GM23338 (cell line): ENCODE results near the gene GPC5. TPM values are rescaled to one million over a fixed set of nuclear protein-coding genes. Genes with fewer than 3 reads are reported as not detected.

Experiments
- ATAC-seq: fragments of 200-7000 bp; cut with Tn5 transposase; 3 replicates; pipeline ENCODE4 v1.9.1; 2020
- DNase-seq: peaks from one replicate; pipeline ENCODE4 v3.0.0-alpha.2; 2015; ENCODE audit warnings: low spot score
- H2AFZ ChIP-seq: fragments of 200-600 bp; sonication (generic); 2 replicates; pipeline ENCODE4 v1.8.0; 2016; ENCODE audit warnings: antibody characterized with exemption, mild to moderate bottlenecking, moderate library complexity
- H3F3A ChIP-seq: fragments of 200-600 bp; sonication (generic); replicated peaks from 2 replicates; pipeline ENCODE4 v1.8.0; 2017; ENCODE audit warnings: antibody characterized with exemption, mixed run types, low read depth
- H3K27ac ChIP-seq: fragments of 200-600 bp; sonication (generic); 2 replicates; pipeline ENCODE4 v1.6.1; 2016; ENCODE audit warnings: low read depth
- H3K27me3 ChIP-seq: fragments of 200-600 bp; sonication (generic); 2 replicates; pipeline ENCODE4 v1.8.0; 2016; ENCODE audit warnings: mild to moderate bottlenecking, mixed run types, moderate library complexity; ENCODE audit not compliant: insufficient read depth
- H3K36me3 ChIP-seq: fragments of 200-600 bp; sonication (generic); 2 replicates; pipeline ENCODE4 v1.8.0; 2016; ENCODE audit warnings: mild to moderate bottlenecking; ENCODE audit not compliant: insufficient read depth
- H3K4me1 ChIP-seq: fragments of 200-600 bp; sonication (generic); 2 replicates; pipeline ENCODE4 v1.8.0; 2016; ENCODE audit warnings: mild to moderate bottlenecking, moderate library complexity; ENCODE audit not compliant: insufficient read depth
- H3K4me2 ChIP-seq: fragments of 200-600 bp; sonication (generic); 2 replicates; pipeline ENCODE4 v1.7.1; 2017; ENCODE audit warnings: mixed run types
- H3K4me3 ChIP-seq: fragments of 200-600 bp; sonication (generic); 2 replicates; pipeline ENCODE4 v1.6.1; 2016; ENCODE audit warnings: mixed run types
- H3K79me2 ChIP-seq: fragments of 200-600 bp; sonication (generic); replicated peaks from 2 replicates; pipeline ENCODE4 v1.8.0; 2017; ENCODE audit warnings: mild to moderate bottlenecking; ENCODE audit not compliant: insufficient read depth
- H3K9me2 ChIP-seq: fragments of 200-600 bp; sonication (generic); 2 replicates; pipeline ENCODE4 v1.8.0; 2017; ENCODE audit not compliant: insufficient read depth
- H4K20me1 ChIP-seq: fragments of 200-600 bp; sonication (generic); replicated peaks from 2 replicates; pipeline ENCODE4 v1.8.0; 2017; ENCODE audit warnings: mild to moderate bottlenecking; ENCODE audit not compliant: insufficient read depth
- H3K27ac Mint-ChIP-seq: 2 replicates; pipeline ENCODE4 v1.8.0; 2020; ENCODE audit warnings: inconsistent platforms, mild to moderate bottlenecking, moderate library complexity, mixed read lengths
- H3K27me3 Mint-ChIP-seq: 3 replicates; pipeline ENCODE4 v1.8.0; 2022; ENCODE audit warnings: low read depth, mild to moderate bottlenecking, moderate library complexity, mixed read lengths, inconsistent platforms; ENCODE audit not compliant: insufficient read depth, poor library complexity
- H3K36me3 Mint-ChIP-seq: 3 replicates; pipeline ENCODE4 v1.8.0; 2021; ENCODE audit warnings: low read depth, mild to moderate bottlenecking, inconsistent platforms, moderate library complexity, mixed read lengths
- H3K4me1 Mint-ChIP-seq: 3 replicates; pipeline ENCODE4 v1.8.0; 2020; ENCODE audit warnings: mild to moderate bottlenecking, inconsistent platforms, mixed read lengths
- H3K4me3 Mint-ChIP-seq: 3 replicates; pipeline ENCODE4 v1.8.0; 2021; ENCODE audit warnings: moderate library complexity, mild to moderate bottlenecking, inconsistent platforms, mixed read lengths
- H3K9me3 Mint-ChIP-seq: 3 replicates; pipeline ENCODE4 v1.8.0; 2020; ENCODE audit warnings: moderate library complexity, mild to moderate bottlenecking, inconsistent platforms, mixed read lengths
- CREB1 ChIP-seq: fragments of 250-450 bp; sonication (Bioruptor Pico); IDR thresholded peaks from 2 replicates; pipeline ENCODE4 v1.5.0; 2020; ENCODE audit warnings: low read depth, mild to moderate bottlenecking, moderate library complexity
- EZH2 ChIP-seq: fragments of 200-600 bp; sonication (generic); IDR thresholded peaks from one replicate; pipeline ENCODE4 v1.8.0; 2017; ENCODE audit warnings: antibody characterized with exemption, mild to moderate bottlenecking, low read depth; ENCODE audit not compliant: unreplicated experiment
- ZNF331 ChIP-seq: fragments of 250-450 bp; sonication (Bioruptor Pico); IDR thresholded peaks from 2 replicates; pipeline ENCODE4 v1.5.0; 2020; ENCODE audit warnings: low read depth, mild to moderate bottlenecking, moderate library complexity
- polyA plus RNA-seq: library from polyadenylated mRNA; unstranded; fragments of >200 nt; fragmentation: Nextera tagmentation; extraction: Ambion mirVana; gene quantifications from 2 replicates; pipeline ENCODE4 v1.2.1, GENCODE V29; 2016
- total RNA-seq: library from RNA; depleted of rRNA; stranded (reverse); fragments of >200 nt; shearing (Covaris generic); gene quantifications from 2 replicates; pipeline ENCODE4 v1.2.3, GENCODE V29; 2014
- TF ChIP-seq, protein P1 (sequence below): IDR thresholded peaks from one replicate; pipeline ENCODE4 v1.6.1; 2018; ENCODE audit warnings: antibody characterized with exemption; ENCODE audit not compliant: unreplicated experiment
- TF ChIP-seq, protein P2 (sequence below), 2 experiments: fragments of 200-600 bp in 1 of 2; sonication (generic) in 1 of 2; conservative IDR thresholded peaks; 2 replicates each; pipeline versions ENCODE4 v1.5.1 to v1.6.1; 2016 to 2017; ENCODE audit warnings: antibody characterized with exemption in 2 of 2, low read depth in 2 of 2, mild to moderate bottlenecking in 2 of 2, moderate library complexity in 1 of 2
- TF ChIP-seq, protein P3 (sequence below): fragments of 250-450 bp; sonication (Bioruptor Pico); IDR thresholded peaks from 2 replicates; pipeline ENCODE4 v1.5.0; 2020; ENCODE audit warnings: mild to moderate bottlenecking, moderate library complexity
- TF ChIP-seq, protein P4 (sequence below): IDR thresholded peaks from 2 replicates; pipeline ENCODE4 v1.6.1; 2016; ENCODE audit warnings: antibody characterized with exemption

Gene GPC5
- total and polyA plus RNA-seq, 2 experiments from 2014 or later: 0.95 to 1.1 TPM

- H3K4me3 ChIP-seq: no peak overlapping the region
- H2AFZ ChIP-seq: no peak overlapping the region
- Mint-ChIP-seq H3K9me3 (no peaks in the 10 kb centered on the region), H3K4me1 (no peaks in the 10 kb centered on the region), H3K36me3 (no peaks in the 10 kb centered on the region), H3K27me3 (peaks cover 2% of the 10 kb centered on the region), H3K4me3 (no peak overlapping the region), H3K27ac (no peak overlapping the region)
- no peak overlapping the region for H3K27ac ChIP-seq
- peaks cover 18% of the 10 kb centered on the region; the same call in 1 of the 2 replicates for H3K9me2 ChIP-seq
- no peaks in the 10 kb centered on the region for H3K36me3 ChIP-seq
- ATAC-seq: no peak
- no peak for DNase-seq
- H3F3A ChIP-seq: no peaks in the 10 kb centered on the region
- H3K4me1 ChIP-seq: no peaks in the 10 kb centered on the region
- H3K4me2 ChIP-seq: no peak overlapping the region
- H3K27me3 ChIP-seq: no peaks in the 10 kb centered on the region
- no peaks in the 10 kb centered on the region for H3K79me2 ChIP-seq
- no peak for TF ChIP-seq ZNF331 (CRISPR knock-in tag)
- TF ChIP-seq, protein P1, sequence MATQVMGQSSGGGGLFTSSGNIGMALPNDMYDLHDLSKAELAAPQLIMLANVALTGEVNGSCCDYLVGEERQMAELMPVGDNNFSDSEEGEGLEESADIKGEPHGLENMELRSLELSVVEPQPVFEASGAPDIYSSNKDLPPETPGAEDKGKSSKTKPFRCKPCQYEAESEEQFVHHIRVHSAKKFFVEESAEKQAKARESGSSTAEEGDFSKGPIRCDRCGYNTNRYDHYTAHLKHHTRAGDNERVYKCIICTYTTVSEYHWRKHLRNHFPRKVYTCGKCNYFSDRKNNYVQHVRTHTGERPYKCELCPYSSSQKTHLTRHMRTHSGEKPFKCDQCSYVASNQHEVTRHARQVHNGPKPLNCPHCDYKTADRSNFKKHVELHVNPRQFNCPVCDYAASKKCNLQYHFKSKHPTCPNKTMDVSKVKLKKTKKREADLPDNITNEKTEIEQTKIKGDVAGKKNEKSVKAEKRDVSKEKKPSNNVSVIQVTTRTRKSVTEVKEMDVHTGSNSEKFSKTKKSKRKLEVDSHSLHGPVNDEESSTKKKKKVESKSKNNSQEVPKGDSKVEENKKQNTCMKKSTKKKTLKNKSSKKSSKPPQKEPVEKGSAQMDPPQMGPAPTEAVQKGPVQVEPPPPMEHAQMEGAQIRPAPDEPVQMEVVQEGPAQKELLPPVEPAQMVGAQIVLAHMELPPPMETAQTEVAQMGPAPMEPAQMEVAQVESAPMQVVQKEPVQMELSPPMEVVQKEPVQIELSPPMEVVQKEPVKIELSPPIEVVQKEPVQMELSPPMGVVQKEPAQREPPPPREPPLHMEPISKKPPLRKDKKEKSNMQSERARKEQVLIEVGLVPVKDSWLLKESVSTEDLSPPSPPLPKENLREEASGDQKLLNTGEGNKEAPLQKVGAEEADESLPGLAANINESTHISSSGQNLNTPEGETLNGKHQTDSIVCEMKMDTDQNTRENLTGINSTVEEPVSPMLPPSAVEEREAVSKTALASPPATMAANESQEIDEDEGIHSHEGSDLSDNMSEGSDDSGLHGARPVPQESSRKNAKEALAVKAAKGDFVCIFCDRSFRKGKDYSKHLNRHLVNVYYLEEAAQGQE: no peak
- TF ChIP-seq, protein P2, sequence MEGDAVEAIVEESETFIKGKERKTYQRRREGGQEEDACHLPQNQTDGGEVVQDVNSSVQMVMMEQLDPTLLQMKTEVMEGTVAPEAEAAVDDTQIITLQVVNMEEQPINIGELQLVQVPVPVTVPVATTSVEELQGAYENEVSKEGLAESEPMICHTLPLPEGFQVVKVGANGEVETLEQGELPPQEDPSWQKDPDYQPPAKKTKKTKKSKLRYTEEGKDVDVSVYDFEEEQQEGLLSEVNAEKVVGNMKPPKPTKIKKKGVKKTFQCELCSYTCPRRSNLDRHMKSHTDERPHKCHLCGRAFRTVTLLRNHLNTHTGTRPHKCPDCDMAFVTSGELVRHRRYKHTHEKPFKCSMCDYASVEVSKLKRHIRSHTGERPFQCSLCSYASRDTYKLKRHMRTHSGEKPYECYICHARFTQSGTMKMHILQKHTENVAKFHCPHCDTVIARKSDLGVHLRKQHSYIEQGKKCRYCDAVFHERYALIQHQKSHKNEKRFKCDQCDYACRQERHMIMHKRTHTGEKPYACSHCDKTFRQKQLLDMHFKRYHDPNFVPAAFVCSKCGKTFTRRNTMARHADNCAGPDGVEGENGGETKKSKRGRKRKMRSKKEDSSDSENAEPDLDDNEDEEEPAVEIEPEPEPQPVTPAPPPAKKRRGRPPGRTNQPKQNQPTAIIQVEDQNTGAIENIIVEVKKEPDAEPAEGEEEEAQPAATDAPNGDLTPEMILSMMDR (conservative IDR thresholded peaks at IDR 0.05; ENCODE audit: low read depth in 2 of 2): no peak
- TF ChIP-seq EZH2: no peak
- H4K20me1 ChIP-seq: no peaks in the 10 kb centered on the region
Measured at GRCh38 chr13:91660076-91660415, 261.6 kb downstream of the GPC5 start.

- H3K9me2 ChIP-seq: peaks cover 18% of the 10 kb centered on the region; the same call in 1 of the 2 replicates
- Mint-ChIP-seq H3K36me3 (no peaks in the 10 kb centered on the region), H3K27me3 (peaks cover 2% of the 10 kb centered on the region), H3K4me1 (no peaks in the 10 kb centered on the region), H3K4me3 (no peak overlapping the region), H3K27ac (no peak overlapping the region), H3K9me3 (no peaks in the 10 kb centered on the region)
- H3K27me3 ChIP-seq: no peaks in the 10 kb centered on the region
- no peaks in the 10 kb centered on the region for H4K20me1 ChIP-seq
- no peak overlapping the region for H2AFZ ChIP-seq
- H3K36me3 ChIP-seq: no peaks in the 10 kb centered on the region
- no peaks in the 10 kb centered on the region for H3K79me2 ChIP-seq
- H3K4me1 ChIP-seq: no peaks in the 10 kb centered on the region
- H3K27ac ChIP-seq: no peak overlapping the region
- DNase-seq (no peak), ATAC-seq (no peak)
- H3K4me3 ChIP-seq: no peak overlapping the region
- no peak overlapping the region for H3K4me2 ChIP-seq
- H3F3A ChIP-seq: no peaks in the 10 kb centered on the region
- TF ChIP-seq, protein P3, sequence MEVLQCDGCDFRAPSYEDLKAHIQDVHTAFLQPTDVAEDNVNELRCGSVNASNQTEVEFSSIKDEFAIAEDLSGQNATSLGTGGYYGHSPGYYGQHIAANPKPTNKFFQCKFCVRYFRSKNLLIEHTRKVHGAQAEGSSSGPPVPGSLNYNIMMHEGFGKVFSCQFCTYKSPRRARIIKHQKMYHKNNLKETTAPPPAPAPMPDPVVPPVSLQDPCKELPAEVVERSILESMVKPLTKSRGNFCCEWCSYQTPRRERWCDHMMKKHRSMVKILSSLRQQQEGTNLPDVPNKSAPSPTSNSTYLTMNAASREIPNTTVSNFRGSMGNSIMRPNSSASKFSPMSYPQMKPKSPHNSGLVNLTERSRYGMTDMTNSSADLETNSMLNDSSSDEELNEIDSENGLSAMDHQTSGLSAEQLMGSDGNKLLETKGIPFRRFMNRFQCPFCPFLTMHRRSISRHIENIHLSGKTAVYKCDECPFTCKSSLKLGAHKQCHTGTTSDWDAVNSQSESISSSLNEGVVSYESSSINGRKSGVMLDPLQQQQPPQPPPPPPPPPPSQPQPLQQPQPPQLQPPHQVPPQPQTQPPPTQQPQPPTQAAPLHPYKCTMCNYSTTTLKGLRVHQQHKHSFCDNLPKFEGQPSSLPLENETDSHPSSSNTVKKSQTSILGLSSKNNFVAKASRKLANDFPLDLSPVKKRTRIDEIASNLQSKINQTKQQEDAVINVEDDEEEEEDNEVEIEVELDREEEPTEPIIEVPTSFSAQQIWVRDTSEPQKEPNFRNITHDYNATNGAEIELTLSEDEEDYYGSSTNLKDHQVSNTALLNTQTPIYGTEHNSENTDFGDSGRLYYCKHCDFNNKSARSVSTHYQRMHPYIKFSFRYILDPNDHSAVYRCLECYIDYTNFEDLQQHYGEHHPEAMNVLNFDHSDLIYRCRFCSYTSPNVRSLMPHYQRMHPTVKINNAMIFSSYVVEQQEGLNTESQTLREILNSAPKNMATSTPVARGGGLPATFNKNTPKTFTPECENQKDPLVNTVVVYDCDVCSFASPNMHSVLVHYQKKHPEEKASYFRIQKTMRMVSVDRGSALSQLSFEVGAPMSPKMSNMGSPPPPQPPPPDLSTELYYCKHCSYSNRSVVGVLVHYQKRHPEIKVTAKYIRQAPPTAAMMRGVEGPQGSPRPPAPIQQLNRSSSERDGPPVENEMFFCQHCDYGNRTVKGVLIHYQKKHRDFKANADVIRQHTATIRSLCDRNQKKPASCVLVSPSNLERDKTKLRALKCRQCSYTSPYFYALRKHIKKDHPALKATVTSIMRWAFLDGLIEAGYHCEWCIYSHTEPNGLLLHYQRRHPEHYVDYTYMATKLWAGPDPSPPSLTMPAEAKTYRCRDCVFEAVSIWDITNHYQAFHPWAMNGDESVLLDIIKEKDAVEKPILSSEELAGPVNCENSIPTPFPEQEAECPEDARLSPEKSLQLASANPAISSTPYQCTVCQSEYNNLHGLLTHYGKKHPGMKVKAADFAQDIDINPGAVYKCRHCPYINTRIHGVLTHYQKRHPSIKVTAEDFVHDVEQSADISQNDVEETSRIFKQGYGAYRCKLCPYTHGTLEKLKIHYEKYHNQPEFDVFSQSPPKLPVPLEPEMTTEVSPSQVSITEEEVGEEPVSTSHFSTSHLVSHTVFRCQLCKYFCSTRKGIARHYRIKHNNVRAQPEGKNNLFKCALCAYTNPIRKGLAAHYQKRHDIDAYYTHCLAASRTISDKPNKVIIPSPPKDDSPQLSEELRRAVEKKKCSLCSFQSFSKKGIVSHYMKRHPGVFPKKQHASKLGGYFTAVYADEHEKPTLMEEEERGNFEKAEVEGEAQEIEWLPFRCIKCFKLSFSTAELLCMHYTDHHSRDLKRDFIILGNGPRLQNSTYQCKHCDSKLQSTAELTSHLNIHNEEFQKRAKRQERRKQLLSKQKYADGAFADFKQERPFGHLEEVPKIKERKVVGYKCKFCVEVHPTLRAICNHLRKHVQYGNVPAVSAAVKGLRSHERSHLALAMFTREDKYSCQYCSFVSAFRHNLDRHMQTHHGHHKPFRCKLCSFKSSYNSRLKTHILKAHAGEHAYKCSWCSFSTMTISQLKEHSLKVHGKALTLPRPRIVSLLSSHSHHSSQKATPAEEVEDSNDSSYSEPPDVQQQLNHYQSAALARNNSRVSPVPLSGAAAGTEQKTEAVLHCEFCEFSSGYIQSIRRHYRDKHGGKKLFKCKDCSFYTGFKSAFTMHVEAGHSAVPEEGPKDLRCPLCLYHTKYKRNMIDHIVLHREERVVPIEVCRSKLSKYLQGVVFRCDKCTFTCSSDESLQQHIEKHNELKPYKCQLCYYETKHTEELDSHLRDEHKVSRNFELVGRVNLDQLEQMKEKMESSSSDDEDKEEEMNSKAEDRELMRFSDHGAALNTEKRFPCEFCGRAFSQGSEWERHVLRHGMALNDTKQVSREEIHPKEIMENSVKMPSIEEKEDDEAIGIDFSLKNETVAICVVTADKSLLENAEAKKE (CRISPR knock-in tag): no peak
- TF ChIP-seq CREB1 (CRISPR knock-in tag) (no peak), EZH2 (no peak), ZNF331 (CRISPR knock-in tag) (no peak)
- TF ChIP-seq, protein P4, sequence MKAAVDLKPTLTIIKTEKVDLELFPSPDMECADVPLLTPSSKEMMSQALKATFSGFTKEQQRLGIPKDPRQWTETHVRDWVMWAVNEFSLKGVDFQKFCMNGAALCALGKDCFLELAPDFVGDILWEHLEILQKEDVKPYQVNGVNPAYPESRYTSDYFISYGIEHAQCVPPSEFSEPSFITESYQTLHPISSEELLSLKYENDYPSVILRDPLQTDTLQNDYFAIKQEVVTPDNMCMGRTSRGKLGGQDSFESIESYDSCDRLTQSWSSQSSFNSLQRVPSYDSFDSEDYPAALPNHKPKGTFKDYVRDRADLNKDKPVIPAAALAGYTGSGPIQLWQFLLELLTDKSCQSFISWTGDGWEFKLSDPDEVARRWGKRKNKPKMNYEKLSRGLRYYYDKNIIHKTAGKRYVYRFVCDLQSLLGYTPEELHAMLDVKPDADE: no peak
Measured at GRCh38 chr13:91661692-91662490, 263.5 kb downstream of the GPC5 start.
